ENCODE results near the gene UBE2N. TPM values are rescaled to one million over a fixed set of nuclear protein-coding genes. Genes with fewer than 3 reads are reported as not detected.

The UBE2N gene
- total and polyA plus RNA-seq, 2 of the 8 experiments (the other 6 are each of a cell fraction or from before 2014, with no cell fraction given), result 108 to 225 TPM

- TF ChIP-seq CHD7 (IDR thresholded peaks at IDR 0.05; ENCODE audit: insufficient replicate concordance, low read length), result no peak
- no peak for TF ChIP-seq CEBPB (IDR thresholded peaks at IDR 0.05; ENCODE audit: low read depth, low read length)
- TF ChIP-seq PHF8 (conservative IDR thresholded peaks at IDR 0.05; ENCODE audit: low read depth, low read length), result no peak
- no peak for TF ChIP-seq CTCF (IDR thresholded peaks at IDR 0.05; ENCODE audit: control extremely low read depth in 1 of 3, insufficient read depth in 1 of 3, low read depth in 1 of 3, low read length in 3 of 3)
- no peak for TF ChIP-seq EGR1 (IDR thresholded peaks at IDR 0.05; ENCODE audit: borderline replicate concordance, low read depth, low read length)
- no peak for TF ChIP-seq GABPA (IDR thresholded peaks at IDR 0.05; ENCODE audit: borderline replicate concordance, insufficient read depth, low read length)
- no peak for TF ChIP-seq BCL11A (IDR thresholded peaks at IDR 0.05; ENCODE audit: low read depth in 2 of 2, low read length in 2 of 2)
- peak; percentile 21 for TF ChIP-seq KDM4A (IDR thresholded peaks at IDR 0.05; ENCODE audit: low read depth, low read length, severe bottlenecking)
Observed at GRCh38 chr12:93441081-93441616, 598 bp downstream of the UBE2N start (continued).
